K562 (cell line): ENCODE measurements around the gene FAXC. TPM values are rescaled to one million over a fixed set of nuclear protein-coding genes. Genes with fewer than 3 reads are reported as not detected.
A peak's percentile ranks its signal among the peaks of the same experiment; 100 is the strongest.

Source experiments
- CXXC5 ChIP-seq: fragments of 250-450 bp; sonication (Bioruptor Pico); IDR thresholded peaks from 2 replicates; pipeline ENCODE4 v1.8.0; 2022; ENCODE audit warnings: inconsistent platforms, mild to moderate bottlenecking, moderate library complexity
- EP400 ChIP-seq: fragments of 450-650 bp; IDR thresholded peaks from 2 replicates; pipeline ENCODE4 v1.6.1; 2017; ENCODE audit warnings: antibody characterized with exemption, mild to moderate bottlenecking, moderate library complexity
- LARP7 ChIP-seq: fragments of 450-650 bp; IDR thresholded peaks from 2 replicates; pipeline ENCODE4 v1.6.1; 2016
- ZNF318 ChIP-seq, 2 experiments: fragments of 450-650 bp; IDR thresholded peaks; 2 replicates each; pipeline ENCODE4 v1.6.1; 2016; ENCODE audit warnings: mild to moderate bottlenecking in 2 of 2, borderline replicate concordance in 1 of 2, low read depth in 1 of 2, moderate library complexity in 1 of 2
- ZNF592 ChIP-seq: fragments of 450-650 bp; IDR thresholded peaks from 2 replicates; pipeline ENCODE4 v1.6.1; 2017; ENCODE audit warnings: antibody characterized with exemption, mild to moderate bottlenecking
- polyA plus RNA-seq, 8 experiments: library from polyadenylated mRNA; depleted of rRNA in 4 of 8; stranded (reverse) in 5 of 8; unstranded in 3 of 8; fragments of >200 nt; fragmentation: Nextera tagmentation in 2 of 8; fragmentation: Illumina TruSeq in 1 of 8; extraction: Ambion mirVana in 2 of 8; extraction: Trizol in 1 of 8; gene quantifications; 2 replicates each; pipeline versions ENCODE4 v1.2.1 to v1.2.3, GENCODE V29; 2011 to 2014; ENCODE audit warnings: inconsistent platforms in 1 of 8, missing spikeins in 1 of 8
- total RNA-seq, 7 experiments: library from RNA; depleted of rRNA in 6 of 7; stranded (reverse); fragments of >200 nt in 6 of 7; fragmentation: Illumina TruSeq in 2 of 7; extraction: Trizol in 2 of 7; gene quantifications; 2 replicates each; pipeline versions ENCODE4 v1.2.1 to v1.2.3, GENCODE V29; 2011 to 2021; ENCODE audit warnings: low replicate concordance in 1 of 7
- TF ChIP-seq, protein P1 (sequence below): fragments of 450-650 bp; IDR thresholded peaks from 2 replicates; pipeline ENCODE4 v1.6.1; 2016; ENCODE audit warnings: mild to moderate bottlenecking
- TF ChIP-seq, protein P2 (sequence below), 2 experiments: fragments of 450-650 bp; conservative IDR thresholded peaks; 2 replicates each; pipeline ENCODE4 v1.6.1; 2017; ENCODE audit warnings: mild to moderate bottlenecking in 2 of 2, moderate library complexity in 2 of 2

FAXC gene
- total and polyA plus RNA-seq, 9 of the 15 experiments (the other 6 are each of a cell fraction or from before 2014, with no cell fraction given), result 0.06 to 0.40 (median 0.13) TPM; not detected in 5

DNA sequence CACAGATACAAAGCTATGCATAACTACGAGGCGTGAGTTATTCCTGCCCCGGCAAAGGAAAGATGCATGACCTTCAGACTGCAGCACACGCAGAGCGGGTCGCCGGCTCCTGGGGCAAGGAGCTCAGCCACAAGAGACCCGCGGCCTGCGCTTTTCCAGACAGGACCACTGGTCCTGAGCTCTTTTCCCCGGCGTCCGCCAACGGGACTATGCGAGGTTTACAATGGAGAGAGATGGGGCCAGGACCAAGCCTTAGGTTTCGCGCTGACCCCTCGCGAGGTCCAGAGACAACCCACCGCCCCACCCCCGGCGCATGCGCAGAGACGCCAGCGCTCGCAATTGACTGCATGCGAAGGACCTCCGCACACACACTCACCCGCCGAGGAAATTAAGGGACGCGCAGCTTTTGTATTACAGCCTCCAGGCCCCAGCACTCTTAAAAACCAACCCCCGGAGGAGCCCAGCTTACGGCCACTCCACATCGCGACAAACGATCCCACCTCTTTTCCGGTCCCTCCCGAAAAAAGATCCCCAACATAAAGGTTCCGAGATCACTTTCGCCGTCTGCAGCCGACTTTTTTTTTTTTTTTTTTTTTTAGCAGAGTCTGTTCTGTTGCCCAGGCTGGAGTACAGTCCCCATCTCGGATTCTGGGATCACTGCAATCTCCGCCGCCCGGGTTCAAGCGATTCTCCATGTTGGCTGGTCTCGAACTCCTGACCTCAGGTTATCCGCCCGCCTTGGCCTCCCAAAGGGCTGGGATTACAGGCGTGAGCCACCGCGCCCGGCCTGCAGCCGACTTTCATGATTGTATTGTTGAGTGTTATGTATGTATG, 44.4 kb upstream of the FAXC start, which contains the start of gene COQ3 (continued):
- TF ChIP-seq ZNF592 (no peak), CXXC5 (peak; percentile 70), ZNF318 (IDR thresholded peaks at IDR 0.05; ENCODE audit: borderline replicate concordance in 1 of 2, low read depth in 1 of 2) (0 out of 4 replicates have a peak, but pooled peaks of 1 of the 2 experiments have one; percentile 27), LARP7 (peak; percentile 13; the same call in 1 of the 2 replicates), EP400 (peak; percentile 79)
- TF ChIP-seq, protein P1, sequence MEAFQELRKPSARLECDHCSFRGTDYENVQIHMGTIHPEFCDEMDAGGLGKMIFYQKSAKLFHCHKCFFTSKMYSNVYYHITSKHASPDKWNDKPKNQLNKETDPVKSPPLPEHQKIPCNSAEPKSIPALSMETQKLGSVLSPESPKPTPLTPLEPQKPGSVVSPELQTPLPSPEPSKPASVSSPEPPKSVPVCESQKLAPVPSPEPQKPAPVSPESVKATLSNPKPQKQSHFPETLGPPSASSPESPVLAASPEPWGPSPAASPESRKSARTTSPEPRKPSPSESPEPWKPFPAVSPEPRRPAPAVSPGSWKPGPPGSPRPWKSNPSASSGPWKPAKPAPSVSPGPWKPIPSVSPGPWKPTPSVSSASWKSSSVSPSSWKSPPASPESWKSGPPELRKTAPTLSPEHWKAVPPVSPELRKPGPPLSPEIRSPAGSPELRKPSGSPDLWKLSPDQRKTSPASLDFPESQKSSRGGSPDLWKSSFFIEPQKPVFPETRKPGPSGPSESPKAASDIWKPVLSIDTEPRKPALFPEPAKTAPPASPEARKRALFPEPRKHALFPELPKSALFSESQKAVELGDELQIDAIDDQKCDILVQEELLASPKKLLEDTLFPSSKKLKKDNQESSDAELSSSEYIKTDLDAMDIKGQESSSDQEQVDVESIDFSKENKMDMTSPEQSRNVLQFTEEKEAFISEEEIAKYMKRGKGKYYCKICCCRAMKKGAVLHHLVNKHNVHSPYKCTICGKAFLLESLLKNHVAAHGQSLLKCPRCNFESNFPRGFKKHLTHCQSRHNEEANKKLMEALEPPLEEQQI, result peak; percentile 75; the same call in 1 of the 2 replicates
- TF ChIP-seq, protein P2, sequence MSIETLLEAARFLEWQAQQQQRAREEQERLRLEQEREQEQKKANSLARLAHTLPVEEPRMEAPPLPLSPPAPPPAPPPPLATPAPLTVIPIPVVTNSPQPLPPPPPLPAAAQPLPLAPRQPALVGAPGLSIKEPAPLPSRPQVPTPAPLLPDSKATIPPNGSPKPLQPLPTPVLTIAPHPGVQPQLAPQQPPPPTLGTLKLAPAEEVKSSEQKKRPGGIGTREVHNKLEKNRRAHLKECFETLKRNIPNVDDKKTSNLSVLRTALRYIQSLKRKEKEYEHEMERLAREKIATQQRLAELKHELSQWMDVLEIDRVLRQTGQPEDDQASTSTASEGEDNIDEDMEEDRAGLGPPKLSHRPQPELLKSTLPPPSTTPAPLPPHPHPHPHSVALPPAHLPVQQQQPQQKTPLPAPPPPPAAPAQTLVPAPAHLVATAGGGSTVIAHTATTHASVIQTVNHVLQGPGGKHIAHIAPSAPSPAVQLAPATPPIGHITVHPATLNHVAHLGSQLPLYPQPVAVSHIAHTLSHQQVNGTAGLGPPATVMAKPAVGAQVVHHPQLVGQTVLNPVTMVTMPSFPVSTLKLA (conservative IDR thresholded peaks at IDR 0.05), result no peak; a peak in 1 of 4 replicates
